Camera-type eye (tissue), 1 donor: ENCODE measurements around the gene GABARAPL1. TPM values are rescaled to one million over a fixed set of nuclear protein-coding genes. Genes with fewer than 3 reads are reported as not detected.

Experiments used
- total RNA-seq: library from RNA; depleted of rRNA; stranded (reverse); fragments of >200 nt; gene quantifications from one replicate; pipeline ENCODE4 v1.2.3, GENCODE V29; 2014

GABARAPL1 gene
- total RNA-seq = 84.7 TPM

GRCh38 chr12:10212739-10213131 is at the start of gene GABARAPL1:
Gene GABARAPL1, plus strand, starts transcription at chr12:10212877. Its CDS starts 253 bp downstream, at chr12:10213130.

GRCh38 chr12:10171973-10172728 is 40.5 kb upstream of the GABARAPL1 start, which contains the start of gene OLR1:
Gene OLR1, minus strand, starts transcription at chr12:10172132. Its CDS starts 55 bp downstream, at chr12:10172077.

GRCh38 chr12:10178821-10179220 is 33.9 kb upstream of the GABARAPL1 start, which contains the start of gene TMEM52B:
Gene TMEM52B, plus strand, starts transcription at chr12:10179032. Its CDS starts 543 bp downstream, at chr12:10179575.

Other genes with a start within 250 kb of the GABARAPL1 start
- 3.4 TPM for gene CLEC12A, start 241.5 kb upstream of the GABARAPL1 start, total RNA-seq
- 1.5 TPM for gene CLEC1B, start 213.8 kb upstream of the GABARAPL1 start, total RNA-seq
- gene CLEC12B, start 202.2 kb upstream of the GABARAPL1 start, total RNA-seq = 0.22 TPM
- 0.27 TPM for gene CLEC9A, start 182.2 kb upstream of the GABARAPL1 start, total RNA-seq
- 3.7 TPM for gene CLEC1A, start 113.9 kb upstream of the GABARAPL1 start, total RNA-seq
- 5.1 TPM for gene CLEC7A, start 82.7 kb upstream of the GABARAPL1 start, total RNA-seq
- gene OLR1, start 40.7 kb upstream of the GABARAPL1 start, total RNA-seq = 0.60 TPM
- not detected for gene TMEM52B, start 33.8 kb upstream of the GABARAPL1 start, total RNA-seq
- gene KLRD1, start 95.0 kb downstream of the GABARAPL1 start, total RNA-seq = 0.82 TPM
- 1.2 TPM for gene KLRK1, start 177.2 kb downstream of the GABARAPL1 start, total RNA-seq
- not detected for gene KLRC4, start 196.9 kb downstream of the GABARAPL1 start, total RNA-seq
- gene KLRC3, start 207.7 kb downstream of the GABARAPL1 start, total RNA-seq = not detected
- gene KLRC2, start 223.1 kb downstream of the GABARAPL1 start, total RNA-seq = not detected
- 0.27 TPM for gene KLRC1, start 240.5 kb downstream of the GABARAPL1 start, total RNA-seq